ENCODE results near the gene RNF130. TPM values are rescaled to one million over a fixed set of nuclear protein-coding genes. Genes with fewer than 3 reads are reported as not detected.

Gene RNF130
- total and polyA plus RNA-seq, 2 of the 13 experiments (the other 11 are each of a cell fraction or from before 2014, with no cell fraction given), result 28.2 to 28.3 TPM

DNA sequence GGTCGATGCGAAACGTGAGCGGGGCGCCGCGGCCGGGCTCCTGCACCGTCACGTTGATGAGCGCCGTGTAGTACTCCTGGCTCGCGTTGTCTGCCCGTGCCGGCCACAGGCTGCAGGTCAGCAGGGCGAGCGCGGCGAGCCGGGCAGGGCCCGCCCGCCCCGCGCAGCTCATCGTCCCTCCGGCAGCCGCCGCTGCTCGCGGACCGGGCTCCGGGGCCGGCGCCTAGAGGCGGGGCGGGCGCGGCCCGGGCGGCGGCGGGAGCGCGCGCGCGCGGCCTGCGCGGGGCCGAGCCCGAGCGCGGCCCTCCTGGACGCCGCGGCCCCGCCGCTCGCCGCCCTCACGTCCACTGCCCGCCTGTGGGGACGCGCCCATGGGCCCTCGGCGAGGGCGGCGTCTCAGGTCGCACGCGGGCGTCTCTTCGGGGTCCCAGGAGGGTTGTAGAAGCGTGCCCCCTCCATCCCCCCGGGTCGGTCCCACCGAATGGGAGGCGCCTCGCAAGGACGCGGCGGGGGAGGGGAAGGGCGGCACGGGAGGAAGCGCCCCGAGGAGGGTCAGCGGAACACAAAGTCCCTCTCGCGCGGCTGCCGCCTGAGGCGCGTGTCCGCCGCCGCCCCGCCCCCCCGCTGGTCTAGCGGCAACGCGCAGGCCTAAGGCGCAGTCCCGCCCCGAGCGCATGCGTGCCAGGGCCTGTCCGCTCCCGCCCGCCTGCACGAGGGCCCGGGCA, at the start of gene RNF130 (continued):
- TF ChIP-seq YY1 (IDR thresholded peaks at IDR 0.05; ENCODE audit: insufficient read depth, insufficient replicate concordance, low read depth, low read length), result peak; percentile 63
- TF ChIP-seq ZBTB21 (CRISPR knock-in tag; IDR thresholded peaks at IDR 0.05), result no peak
- TF ChIP-seq GATA4 (IDR thresholded peaks at IDR 0.05; ENCODE audit: borderline replicate concordance, low read depth), result no peak
- peak; percentile 91 for TF ChIP-seq ZNF329 (CRISPR knock-in tag; IDR thresholded peaks at IDR 0.05; ENCODE audit: low read depth)
- TF ChIP-seq AGO1 (IDR thresholded peaks at IDR 0.05; ENCODE audit: low read depth, low read length, poor library complexity, severe bottlenecking), result no peak
- no peak for TF ChIP-seq LRRFIP1 (CRISPR knock-in tag; conservative IDR thresholded peaks at IDR 0.05)
- TF ChIP-seq HOXA5 (CRISPR knock-in tag; IDR thresholded peaks at IDR 0.05), result peak; percentile 96
- TF ChIP-seq, protein P1, sequence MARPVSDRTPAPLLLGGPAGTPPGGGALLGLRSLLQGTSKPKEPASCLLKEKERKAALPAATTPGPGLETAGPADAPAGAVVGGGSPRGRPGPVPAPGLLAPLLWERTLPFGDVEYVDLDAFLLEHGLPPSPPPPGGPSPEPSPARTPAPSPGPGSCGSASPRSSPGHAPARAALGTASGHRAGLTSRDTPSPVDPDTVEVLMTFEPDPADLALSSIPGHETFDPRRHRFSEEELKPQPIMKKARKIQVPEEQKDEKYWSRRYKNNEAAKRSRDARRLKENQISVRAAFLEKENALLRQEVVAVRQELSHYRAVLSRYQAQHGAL (CRISPR knock-in tag; IDR thresholded peaks at IDR 0.05; ENCODE audit: not compliant biosample characterization), result no peak
- TF ChIP-seq, protein P2, sequence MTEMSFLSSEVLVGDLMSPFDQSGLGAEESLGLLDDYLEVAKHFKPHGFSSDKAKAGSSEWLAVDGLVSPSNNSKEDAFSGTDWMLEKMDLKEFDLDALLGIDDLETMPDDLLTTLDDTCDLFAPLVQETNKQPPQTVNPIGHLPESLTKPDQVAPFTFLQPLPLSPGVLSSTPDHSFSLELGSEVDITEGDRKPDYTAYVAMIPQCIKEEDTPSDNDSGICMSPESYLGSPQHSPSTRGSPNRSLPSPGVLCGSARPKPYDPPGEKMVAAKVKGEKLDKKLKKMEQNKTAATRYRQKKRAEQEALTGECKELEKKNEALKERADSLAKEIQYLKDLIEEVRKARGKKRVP (CRISPR knock-in tag; IDR thresholded peaks at IDR 0.05), result peak in 1 of 2 experiments; percentile 87; a peak in 2 of 4 replicates
- no peak for TF ChIP-seq SRF (IDR thresholded peaks at IDR 0.05; ENCODE audit: low read depth, low read length)
- TF ChIP-seq ZNF878 (CRISPR knock-in tag; IDR thresholded peaks at IDR 0.05), result peak; percentile 98; the same call in 1 of the 2 replicates
- no peak; the same call in 1 of the 2 replicates for TF ChIP-seq GATAD2A (CRISPR knock-in tag; IDR thresholded peaks at IDR 0.05)
- TF ChIP-seq XBP1 (CRISPR knock-in tag; IDR thresholded peaks at IDR 0.05), result peak; percentile 87; the same call in 1 of the 2 replicates
- TF ChIP-seq ZNF18 (CRISPR knock-in tag; IDR thresholded peaks at IDR 0.05; ENCODE audit: insufficient replicate concordance), result peak; percentile 94
- TF ChIP-seq HIVEP1 (CRISPR knock-in tag; IDR thresholded peaks at IDR 0.05), result no peak
- no peak for TF ChIP-seq ZBTB7B (CRISPR knock-in tag; IDR thresholded peaks at IDR 0.05)
- TF ChIP-seq SALL2 (CRISPR knock-in tag; IDR thresholded peaks at IDR 0.05), result peak; percentile 93
- peak; percentile 92 for TF ChIP-seq HOXA3 (CRISPR knock-in tag; IDR thresholded peaks at IDR 0.05)
